Skin epidermis (tissue), 12 donors: ENCODE data around the gene UBE2E2.

ENCODE experiments used
- H3K27ac ChIP-seq, 21 experiments: fragments of 200-600 bp; sonication (generic) in 11 of 21; one replicate each; pipeline ENCODE4 v1.5.0; 2020; ENCODE audit warnings: mild to moderate bottlenecking in 3 of 21, inconsistent platforms in 2 of 21, moderate library complexity in 2 of 21
- H3K4me3 ChIP-seq, 7 experiments: fragments of 200-600 bp; sonication (generic) in 2 of 7; one replicate each; pipeline ENCODE4 v1.5.0; 2020; ENCODE audit warnings: inconsistent platforms in 2 of 7, mild to moderate bottlenecking in 2 of 7, moderate library complexity in 1 of 7

UBE2E2 gene

DNA sequence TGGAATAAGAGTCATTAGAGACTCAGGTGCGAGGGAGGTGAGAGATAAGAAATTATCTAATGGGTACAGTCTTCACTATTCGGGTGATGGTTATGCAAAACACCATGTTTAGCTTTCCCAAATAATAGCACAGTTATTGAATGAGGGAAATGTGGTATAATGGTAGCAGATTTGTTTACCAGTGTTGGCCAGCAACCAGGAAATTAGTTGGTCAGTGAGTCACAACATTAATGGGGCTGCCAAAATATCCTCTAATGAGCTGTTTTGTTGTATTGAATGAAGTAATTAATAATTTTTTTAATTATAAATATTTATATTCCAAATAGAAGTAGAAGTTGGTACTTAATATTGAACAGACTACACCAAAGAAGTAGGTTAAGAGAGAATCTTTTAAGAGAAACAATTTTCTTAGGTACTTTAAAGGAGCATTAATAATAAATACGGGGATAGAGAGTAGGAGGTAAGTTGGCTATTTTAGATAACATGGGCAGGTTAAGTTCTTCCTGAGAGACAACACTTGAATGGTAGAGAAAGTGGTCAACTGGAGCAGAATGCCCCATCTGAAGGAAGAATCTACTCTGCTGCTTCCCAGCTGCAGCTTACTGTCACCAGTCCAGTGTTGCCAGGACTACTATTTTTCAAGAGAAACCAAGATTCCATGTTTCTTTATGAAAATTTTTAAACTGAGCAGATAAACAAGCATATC is 218.8 kb downstream of the UBE2E2 start:
- H3K27ac ChIP-seq: no peak overlapping the region
- H3K4me3 ChIP-seq: no peak overlapping the region

DNA sequence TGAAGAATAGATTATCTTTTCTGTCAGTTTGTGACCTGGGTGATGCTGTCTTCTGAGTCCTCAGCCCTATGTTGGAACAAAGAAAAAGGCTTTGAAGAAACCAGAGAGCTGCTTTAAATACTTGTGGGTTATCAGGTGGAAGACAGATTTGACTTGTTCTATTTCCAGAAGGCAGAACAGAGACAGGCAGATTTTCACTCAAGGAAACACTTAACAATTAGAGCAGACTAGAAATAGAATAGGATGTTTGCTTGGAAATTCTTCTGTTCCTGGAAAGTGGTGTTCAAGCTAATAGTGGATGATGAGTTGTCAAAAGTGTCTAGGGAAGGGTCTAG is 219.4 kb downstream of the UBE2E2 start:
- no peak overlapping the region for H3K27ac ChIP-seq
- no peak overlapping the region for H3K4me3 ChIP-seq

GRCh38 chr3:23425410-23425809 is 222.3 kb downstream of the UBE2E2 start:
- H3K27ac ChIP-seq: no peak overlapping the region
- H3K4me3 ChIP-seq: no peak overlapping the region

DNA sequence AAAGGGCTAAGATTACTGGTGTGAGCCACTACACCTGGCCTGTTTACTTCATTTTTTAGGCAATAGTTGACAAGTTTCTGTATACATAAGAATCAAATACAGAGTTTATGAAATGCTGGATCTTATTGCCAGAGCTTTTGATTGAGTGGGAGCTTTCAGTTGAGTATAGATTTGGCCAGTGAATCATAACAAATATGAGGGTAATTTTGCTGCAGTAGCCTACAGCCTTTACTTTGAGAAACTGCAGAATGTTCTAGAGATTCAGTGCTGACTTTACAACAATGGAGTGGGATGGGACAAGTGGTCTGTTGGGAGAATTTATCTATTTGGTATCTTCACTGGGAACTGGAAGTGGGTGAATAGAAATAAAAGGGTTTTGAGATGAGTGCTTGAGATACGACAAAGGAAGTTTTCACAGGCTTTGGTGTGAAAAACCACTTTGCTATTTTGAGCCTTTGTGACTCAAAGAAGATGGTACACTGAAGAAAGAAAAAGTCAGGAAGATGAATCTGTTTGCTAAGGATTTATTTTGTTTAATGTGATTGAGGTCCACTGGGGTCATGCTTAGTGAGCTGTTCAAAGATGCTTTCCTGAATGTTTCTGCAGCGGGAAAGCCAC is 227.8 kb downstream of the UBE2E2 start:
- H3K4me3 ChIP-seq: no peak overlapping the region
- no peak overlapping the region for H3K27ac ChIP-seq

- Histone ChIP-seq H3K27ac (no peak overlapping the region), H3K4me3 (no peak overlapping the region)
Observed at GRCh38 chr3:23431764-23432163, 228.6 kb downstream of the UBE2E2 start.

- H3K4me3 ChIP-seq: no peak overlapping the region
Observed at GRCh38 chr3:23435318-23435717, 232.2 kb downstream of the UBE2E2 start.

GRCh38 chr3:23435904-23436303 is 232.8 kb downstream of the UBE2E2 start:
- Histone ChIP-seq H3K4me3 (no peak overlapping the region), H3K27ac (no peak overlapping the region)

More at GRCh38 chr3:23435318-23435717, 232.2 kb downstream of the UBE2E2 start:
- H3K27ac ChIP-seq: no peak overlapping the region

DNA sequence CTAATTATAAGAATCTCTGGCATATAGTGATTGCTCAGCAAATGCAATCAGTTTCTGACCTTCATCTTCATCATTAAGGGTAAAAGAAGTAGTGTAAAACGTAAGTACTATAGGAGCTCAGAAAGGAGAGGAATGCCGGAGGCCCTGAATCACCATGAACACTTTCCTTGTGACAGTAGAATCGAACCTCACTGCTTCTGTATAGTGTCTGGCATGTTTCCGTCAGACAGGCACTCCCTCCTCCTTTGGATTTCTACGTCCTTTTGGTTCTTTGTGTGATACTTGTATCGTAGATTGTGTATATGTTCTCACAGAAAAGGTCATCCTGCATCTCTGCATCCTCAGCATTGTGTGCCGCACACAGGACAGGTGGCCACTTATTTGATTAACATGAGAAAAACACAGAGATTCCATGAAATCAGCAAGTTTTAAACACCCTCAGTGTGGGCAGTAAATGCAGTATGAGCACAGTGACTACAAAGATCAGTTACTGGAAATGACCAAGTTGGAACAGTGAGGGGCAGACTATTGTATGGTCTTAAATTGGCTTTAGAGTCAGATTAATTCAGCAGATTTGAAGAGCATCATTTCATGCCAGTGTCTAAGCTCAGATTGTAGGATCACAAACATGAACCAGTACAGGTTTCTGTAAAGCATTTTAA is 234.5 kb downstream of the UBE2E2 start:
- H3K4me3 ChIP-seq: no peak overlapping the region
- H3K27ac ChIP-seq: no peak overlapping the region

DNA sequence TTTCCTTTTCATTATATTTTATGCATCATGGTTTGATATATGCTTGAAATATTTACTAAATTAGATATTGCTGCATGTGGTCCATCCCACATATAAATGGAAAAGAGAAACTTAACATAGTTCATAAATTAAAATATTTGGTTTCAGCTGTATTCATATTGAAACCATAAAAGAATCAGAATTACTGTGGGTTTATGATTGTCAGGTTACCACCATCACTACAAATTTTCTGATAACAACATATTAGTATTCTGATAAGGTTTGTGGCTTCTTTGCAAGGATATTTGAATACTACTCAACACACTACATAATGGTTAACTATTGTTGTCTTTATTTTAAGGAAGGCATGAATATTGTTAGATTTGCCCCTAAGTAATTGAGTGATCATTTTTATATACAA is 235.5 kb downstream of the UBE2E2 start:
- no peak overlapping the region for H3K27ac ChIP-seq
- no peak overlapping the region for H3K4me3 ChIP-seq

DNA sequence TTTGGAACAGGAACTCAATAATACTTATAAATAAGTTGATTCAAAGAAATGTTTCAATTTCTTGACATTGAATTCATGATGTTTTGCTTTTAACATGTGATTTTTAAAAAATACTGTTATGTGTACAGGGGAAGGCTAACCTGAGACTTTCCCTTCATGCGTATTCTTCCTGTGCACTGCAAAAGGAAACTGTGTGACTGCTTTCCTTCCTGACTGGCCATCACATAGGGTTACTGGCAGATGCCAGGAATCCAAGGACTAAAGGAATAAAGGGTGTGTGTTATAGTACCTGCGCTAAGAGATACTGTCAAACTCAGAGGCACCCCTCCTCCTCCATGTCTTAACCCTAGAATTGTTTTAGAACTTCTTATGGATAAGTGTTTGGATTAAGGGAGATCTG is 236.0 kb downstream of the UBE2E2 start:
- peak overlapping the region in 1 of 21 experiments; percentile 55 for H3K27ac ChIP-seq
- H3K4me3 ChIP-seq: no peak overlapping the region

GRCh38 chr3:23440416-23441294 is 237.5 kb downstream of the UBE2E2 start:
- no peak overlapping the region for H3K4me3 ChIP-seq
- peak overlapping the region in 1 of 21 experiments; percentile 2 for H3K27ac ChIP-seq

GRCh38 chr3:23442598-23443383 is 239.7 kb downstream of the UBE2E2 start:
- H3K27ac ChIP-seq: no peak overlapping the region
- no peak overlapping the region for H3K4me3 ChIP-seq

GRCh38 chr3:23444386-23444785 is 241.3 kb downstream of the UBE2E2 start:
- Histone ChIP-seq H3K4me3 (no peak overlapping the region), H3K27ac (no peak overlapping the region)

GRCh38 chr3:23446301-23446700 is 243.2 kb downstream of the UBE2E2 start:
- H3K27ac ChIP-seq: no peak overlapping the region
- H3K4me3 ChIP-seq: no peak overlapping the region

GRCh38 chr3:23448998-23449537 is 245.9 kb downstream of the UBE2E2 start:
- H3K4me3 ChIP-seq: no peak overlapping the region
- no peak overlapping the region for H3K27ac ChIP-seq

- Histone ChIP-seq H3K27ac (no peak overlapping the region), H3K4me3 (no peak overlapping the region)
Observed at GRCh38 chr3:23450051-23450450, 246.9 kb downstream of the UBE2E2 start.

GRCh38 chr3:23450806-23451205 is 247.7 kb downstream of the UBE2E2 start:
- H3K27ac ChIP-seq: no peak overlapping the region
- no peak overlapping the region for H3K4me3 ChIP-seq

GRCh38 chr3:23452408-23452807 is 249.3 kb downstream of the UBE2E2 start:
- Histone ChIP-seq H3K27ac (no peak overlapping the region), H3K4me3 (no peak overlapping the region)

- Histone ChIP-seq H3K27ac (no peak overlapping the region), H3K4me3 (no peak overlapping the region)
Observed at GRCh38 chr3:23455084-23455483, 252.0 kb downstream of the UBE2E2 start.
